ENCODE measurements around the gene GNAS-AS1.

The GNAS-AS1 gene

DNA sequence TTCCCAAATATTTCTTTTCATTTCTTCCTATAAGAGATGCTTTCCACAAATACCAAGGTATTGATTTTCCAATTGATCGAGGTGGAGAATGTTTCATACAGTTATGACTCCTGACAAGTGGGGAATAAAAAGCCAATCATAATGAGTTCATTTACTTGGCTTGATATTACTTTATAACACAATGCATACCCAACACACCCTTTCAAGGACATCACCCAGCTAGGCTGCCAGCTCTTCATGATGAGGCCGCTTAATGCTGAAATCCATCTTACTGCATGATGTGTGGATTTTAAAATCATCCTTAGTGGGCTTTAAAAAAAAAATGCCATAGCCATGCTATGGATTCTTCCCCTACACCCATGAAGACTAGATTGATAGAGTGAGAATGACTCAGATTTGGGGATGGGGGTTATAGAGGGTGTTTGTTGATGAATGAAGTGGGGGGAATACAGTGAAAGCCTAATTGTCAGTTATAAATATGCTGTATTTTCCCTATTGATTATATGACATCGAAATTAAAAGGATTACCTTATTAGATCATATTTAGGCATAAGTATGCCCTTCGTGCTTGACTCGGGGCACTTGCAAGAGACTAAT is 75.9 kb downstream of the GNAS-AS1 start:
- no peak for DNase-seq

DNA sequence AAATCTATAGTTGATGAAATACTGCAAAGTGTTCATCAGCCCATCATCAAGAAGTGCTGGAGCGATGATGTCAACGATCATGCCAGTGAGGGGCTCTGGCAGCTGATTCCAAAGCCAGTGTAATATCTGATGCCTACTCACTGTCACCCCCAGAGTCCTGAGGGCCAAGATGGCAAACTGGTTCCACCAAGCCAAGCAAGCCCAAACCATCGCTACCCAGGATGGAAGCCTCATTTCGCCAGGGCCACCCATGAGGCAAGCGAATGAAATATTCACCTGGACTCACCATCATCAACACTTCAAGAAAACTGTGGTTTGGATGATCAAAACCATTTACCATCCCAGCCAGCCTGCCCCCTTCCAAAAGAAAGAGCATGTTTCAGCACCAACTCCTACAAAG is 76.5 kb downstream of the GNAS-AS1 start:
- no peak for DNase-seq

DNA sequence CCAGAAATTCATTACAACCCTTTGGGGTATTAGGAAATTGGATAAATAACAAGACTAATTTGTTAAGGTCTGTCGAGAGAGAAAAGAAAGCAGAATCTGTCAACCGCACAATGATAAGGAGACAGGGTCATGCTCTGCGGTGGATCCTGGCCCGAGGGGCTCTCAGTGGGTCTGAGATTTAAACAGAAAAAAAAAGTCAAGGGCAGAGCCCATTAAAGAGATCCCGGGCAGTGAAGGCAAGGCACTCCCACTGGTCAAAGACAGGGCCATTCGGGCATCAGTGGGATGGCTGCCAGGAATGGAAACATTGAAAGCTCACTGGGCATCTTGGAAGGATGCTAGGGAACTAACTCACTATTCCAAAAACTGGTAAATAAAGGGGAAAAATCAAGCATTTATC is 77.9 kb downstream of the GNAS-AS1 start:
- DNase-seq, result no peak
